ENCODE results near the gene MROH2A. TPM values are rescaled to one million over a fixed set of nuclear protein-coding genes. Genes with fewer than 3 reads are reported as not detected.

MROH2A gene
- total and polyA plus RNA-seq, 4 donors = 0.08 to 0.28 (median 0.09) TPM; not detected in 1

DNA sequence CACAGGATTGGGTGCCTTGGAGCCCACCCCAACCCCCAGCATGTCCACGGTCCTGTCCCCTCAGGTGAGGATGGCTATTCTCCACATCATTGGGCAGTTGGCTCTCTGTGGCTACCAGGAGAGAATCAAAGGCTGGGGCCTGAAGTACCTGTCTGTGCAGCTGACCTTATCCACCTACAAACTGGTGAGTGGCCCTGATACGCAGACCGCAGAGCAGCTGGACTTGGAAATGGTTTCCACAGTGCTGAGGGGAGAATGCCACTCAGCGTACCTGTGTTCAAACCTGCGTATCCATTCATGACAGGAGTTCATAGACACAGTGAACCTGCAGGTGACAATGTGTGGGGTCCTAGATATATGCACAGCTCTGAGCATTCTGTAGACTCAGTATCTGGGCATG lies 21.6 kb downstream of the MROH2A start:
- Histone ChIP-seq H3K27ac (ENCODE audit: low read depth in 1 of 2, low read length in 2 of 2) (no peak overlapping the region), H3K4me3 (ENCODE audit: low read depth in 1 of 3, low read length in 3 of 3) (no peak overlapping the region), H3K36me3 (ENCODE audit: control insufficient read depth in 4 of 4, insufficient read depth in 3 of 4, low read depth in 1 of 4, low read length in 3 of 4) (no peaks in the 10 kb centered on the region), H3K4me1 (ENCODE audit: control insufficient read depth in 4 of 4, insufficient read depth in 4 of 4, low read length in 3 of 4) (no peaks in the 10 kb centered on the region), H3K9me3 (ENCODE audit: control insufficient read depth in 4 of 4, low read length in 3 of 4) (no peaks in the 10 kb centered on the region), H3K9ac (ENCODE audit: low read depth in 1 of 2, low read length in 2 of 2) (no peak overlapping the region), H3K27me3 (ENCODE audit: control insufficient read depth in 4 of 4, insufficient read depth in 4 of 4, low read length in 3 of 4) (no peaks in the 10 kb centered on the region)
- TF ChIP-seq, protein P1, sequence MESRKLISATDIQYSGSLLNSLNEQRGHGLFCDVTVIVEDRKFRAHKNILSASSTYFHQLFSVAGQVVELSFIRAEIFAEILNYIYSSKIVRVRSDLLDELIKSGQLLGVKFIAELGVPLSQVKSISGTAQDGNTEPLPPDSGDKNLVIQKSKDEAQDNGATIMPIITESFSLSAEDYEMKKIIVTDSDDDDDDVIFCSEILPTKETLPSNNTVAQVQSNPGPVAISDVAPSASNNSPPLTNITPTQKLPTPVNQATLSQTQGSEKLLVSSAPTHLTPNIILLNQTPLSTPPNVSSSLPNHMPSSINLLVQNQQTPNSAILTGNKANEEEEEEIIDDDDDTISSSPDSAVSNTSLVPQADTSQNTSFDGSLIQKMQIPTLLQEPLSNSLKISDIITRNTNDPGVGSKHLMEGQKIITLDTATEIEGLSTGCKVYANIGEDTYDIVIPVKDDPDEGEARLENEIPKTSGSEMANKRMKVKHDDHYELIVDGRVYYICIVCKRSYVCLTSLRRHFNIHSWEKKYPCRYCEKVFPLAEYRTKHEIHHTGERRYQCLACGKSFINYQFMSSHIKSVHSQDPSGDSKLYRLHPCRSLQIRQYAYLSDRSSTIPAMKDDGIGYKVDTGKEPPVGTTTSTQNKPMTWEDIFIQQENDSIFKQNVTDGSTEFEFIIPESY (IDR thresholded peaks at IDR 0.05) = no peak
- TF ChIP-seq EGR1 (IDR thresholded peaks at IDR 0.05; ENCODE audit: low read depth in 2 of 2) = no peak
- TF ChIP-seq FOXA1 (IDR thresholded peaks at IDR 0.05) = no peak
- TF ChIP-seq NR2F2 (IDR thresholded peaks at IDR 0.05) = no peak
- no peak for TF ChIP-seq CTCF (IDR thresholded peaks at IDR 0.05; ENCODE audit: low read depth, low read length, missing input control)
- TF ChIP-seq RAD21 (IDR thresholded peaks at IDR 0.05) = no peak
- TF ChIP-seq FOXA2 (IDR thresholded peaks at IDR 0.05) = no peak
- TF ChIP-seq, protein P2, sequence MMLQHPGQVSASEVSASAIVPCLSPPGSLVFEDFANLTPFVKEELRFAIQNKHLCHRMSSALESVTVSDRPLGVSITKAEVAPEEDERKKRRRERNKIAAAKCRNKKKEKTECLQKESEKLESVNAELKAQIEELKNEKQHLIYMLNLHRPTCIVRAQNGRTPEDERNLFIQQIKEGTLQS (IDR thresholded peaks at IDR 0.05) = no peak
- TF ChIP-seq RXRA (IDR thresholded peaks at IDR 0.05) = no peak
- 72% methylated on average over 5 of the region's 5 CpGs for WGBS
- DNase-seq (ENCODE audit: low spot score) = peak; percentile 20

- H3K4me3 ChIP-seq (ENCODE audit: low read depth in 1 of 3, low read length in 3 of 3) = no peak overlapping the region
- H3K4me1 ChIP-seq (ENCODE audit: control insufficient read depth in 4 of 4, insufficient read depth in 4 of 4, low read length in 3 of 4) = no peaks in the 10 kb centered on the region
- no peaks in the 10 kb centered on the region for H3K27me3 ChIP-seq (ENCODE audit: control insufficient read depth in 4 of 4, insufficient read depth in 4 of 4, low read length in 3 of 4)
- no peak overlapping the region for H3K27ac ChIP-seq (ENCODE audit: low read depth in 1 of 2, low read length in 2 of 2)
- TF ChIP-seq NR2F2 (IDR thresholded peaks at IDR 0.05) (no peak), REST (IDR thresholded peaks at IDR 0.05) (no peak), YY1 (IDR thresholded peaks at IDR 0.05) (no peak), HNF4G (IDR thresholded peaks at IDR 0.05) (no peak), RXRA (IDR thresholded peaks at IDR 0.05) (no peak), FOXA2 (IDR thresholded peaks at IDR 0.05) (no peak), FOXA1 (IDR thresholded peaks at IDR 0.05) (no peak), TAF1 (conservative IDR thresholded peaks at IDR 0.05) (no peak)
- TF ChIP-seq, protein P3, sequence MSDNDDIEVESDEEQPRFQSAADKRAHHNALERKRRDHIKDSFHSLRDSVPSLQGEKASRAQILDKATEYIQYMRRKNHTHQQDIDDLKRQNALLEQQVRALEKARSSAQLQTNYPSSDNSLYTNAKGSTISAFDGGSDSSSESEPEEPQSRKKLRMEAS (IDR thresholded peaks at IDR 0.05) = no peak
- 80% methylated on average over 7 of the region's 7 CpGs for WGBS
- peak; percentile 12 for DNase-seq (ENCODE audit: low spot score)
- no peak overlapping the region for H3K9ac ChIP-seq (ENCODE audit: low read depth in 1 of 2, low read length in 2 of 2)
- no peaks in the 10 kb centered on the region for H3K9me3 ChIP-seq (ENCODE audit: control insufficient read depth in 4 of 4, low read length in 3 of 4)
- H3K36me3 ChIP-seq (ENCODE audit: control insufficient read depth in 4 of 4, insufficient read depth in 3 of 4, low read depth in 1 of 4, low read length in 3 of 4) = no peaks in the 10 kb centered on the region
Measured at GRCh38 chr2:233800208-233800607, 22.1 kb downstream of the MROH2A start.
